Measurements from ENCODE around the gene CEP83. TPM values are rescaled to one million over a fixed set of nuclear protein-coding genes. Genes with fewer than 3 reads are reported as not detected.

Gene CEP83
- total and polyA plus RNA-seq, 2 experiments from 2014 or later, result 29.8 to 33.7 TPM

DNA sequence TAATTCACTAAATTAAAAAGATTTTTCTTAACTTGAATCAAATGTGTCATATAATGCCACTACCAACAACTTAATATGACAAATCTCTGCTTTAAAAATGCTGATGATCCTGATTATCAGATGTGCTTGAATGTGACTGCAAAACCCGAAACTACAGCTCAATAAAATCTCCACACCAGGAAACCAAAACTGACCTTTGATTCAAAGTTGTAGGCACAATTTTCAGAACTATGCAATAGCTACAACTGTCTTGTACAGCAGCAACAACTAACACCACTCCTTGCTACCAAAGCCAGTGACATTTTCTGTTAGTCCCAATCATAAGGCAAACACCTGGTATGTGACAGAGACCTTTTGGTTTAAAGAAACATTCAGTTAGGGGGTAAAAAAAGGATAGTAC is 147.3 kb downstream of the CEP83 start:
- H3K4me1 ChIP-seq (ENCODE audit: insufficient read depth), result no peaks in the 10 kb centered on the region
- H3K79me2 ChIP-seq (replicated peaks; ENCODE audit: insufficient read depth), result no peaks in the 10 kb centered on the region
- H3K9me2 ChIP-seq (ENCODE audit: insufficient read depth), result no peaks in the 10 kb centered on the region
- H3K27me3 ChIP-seq (ENCODE audit: insufficient read depth), result no peaks in the 10 kb centered on the region
- no peaks in the 10 kb centered on the region for H4K20me1 ChIP-seq (replicated peaks; ENCODE audit: insufficient read depth)
- H2AFZ ChIP-seq, result no peak overlapping the region
- H3K36me3 ChIP-seq (ENCODE audit: insufficient read depth), result 0 out of 2 replicates have a peak, but pooled peaks cover 3% of the 10 kb centered on the region
- H3K27me3 Mint-ChIP-seq (ENCODE audit: insufficient read depth, low read depth, poor library complexity), result no peaks in the 10 kb centered on the region
- H3K4me3 ChIP-seq, result no peak overlapping the region
- peaks cover 9% of the 10 kb centered on the region for H3K9me3 Mint-ChIP-seq
- no peak for TF ChIP-seq ZNF114 (CRISPR knock-in tag; IDR thresholded peaks at IDR 0.05)
- TF ChIP-seq ZNF331 (CRISPR knock-in tag; IDR thresholded peaks at IDR 0.05; ENCODE audit: low read depth), result no peak
- TF ChIP-seq, protein P1, sequence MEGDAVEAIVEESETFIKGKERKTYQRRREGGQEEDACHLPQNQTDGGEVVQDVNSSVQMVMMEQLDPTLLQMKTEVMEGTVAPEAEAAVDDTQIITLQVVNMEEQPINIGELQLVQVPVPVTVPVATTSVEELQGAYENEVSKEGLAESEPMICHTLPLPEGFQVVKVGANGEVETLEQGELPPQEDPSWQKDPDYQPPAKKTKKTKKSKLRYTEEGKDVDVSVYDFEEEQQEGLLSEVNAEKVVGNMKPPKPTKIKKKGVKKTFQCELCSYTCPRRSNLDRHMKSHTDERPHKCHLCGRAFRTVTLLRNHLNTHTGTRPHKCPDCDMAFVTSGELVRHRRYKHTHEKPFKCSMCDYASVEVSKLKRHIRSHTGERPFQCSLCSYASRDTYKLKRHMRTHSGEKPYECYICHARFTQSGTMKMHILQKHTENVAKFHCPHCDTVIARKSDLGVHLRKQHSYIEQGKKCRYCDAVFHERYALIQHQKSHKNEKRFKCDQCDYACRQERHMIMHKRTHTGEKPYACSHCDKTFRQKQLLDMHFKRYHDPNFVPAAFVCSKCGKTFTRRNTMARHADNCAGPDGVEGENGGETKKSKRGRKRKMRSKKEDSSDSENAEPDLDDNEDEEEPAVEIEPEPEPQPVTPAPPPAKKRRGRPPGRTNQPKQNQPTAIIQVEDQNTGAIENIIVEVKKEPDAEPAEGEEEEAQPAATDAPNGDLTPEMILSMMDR (conservative IDR thresholded peaks at IDR 0.05; ENCODE audit: low read depth in 2 of 2), result no peak
- no peak for TF ChIP-seq CREB1 (CRISPR knock-in tag; IDR thresholded peaks at IDR 0.05; ENCODE audit: low read depth)
- TF ChIP-seq EZH2phosphoT487 (IDR thresholded peaks at IDR 0.05; ENCODE audit: unreplicated experiment), result no peak
- no peak for TF ChIP-seq STAT1 (IDR thresholded peaks at IDR 0.05; ENCODE audit: unreplicated experiment)
- TF ChIP-seq JUNB (IDR thresholded peaks at IDR 0.05; ENCODE audit: unreplicated experiment), result no peak
- TF ChIP-seq POLR2AphosphoS5 (IDR thresholded peaks at IDR 0.05; ENCODE audit: low read depth), result no peak
- TF ChIP-seq, protein P2, sequence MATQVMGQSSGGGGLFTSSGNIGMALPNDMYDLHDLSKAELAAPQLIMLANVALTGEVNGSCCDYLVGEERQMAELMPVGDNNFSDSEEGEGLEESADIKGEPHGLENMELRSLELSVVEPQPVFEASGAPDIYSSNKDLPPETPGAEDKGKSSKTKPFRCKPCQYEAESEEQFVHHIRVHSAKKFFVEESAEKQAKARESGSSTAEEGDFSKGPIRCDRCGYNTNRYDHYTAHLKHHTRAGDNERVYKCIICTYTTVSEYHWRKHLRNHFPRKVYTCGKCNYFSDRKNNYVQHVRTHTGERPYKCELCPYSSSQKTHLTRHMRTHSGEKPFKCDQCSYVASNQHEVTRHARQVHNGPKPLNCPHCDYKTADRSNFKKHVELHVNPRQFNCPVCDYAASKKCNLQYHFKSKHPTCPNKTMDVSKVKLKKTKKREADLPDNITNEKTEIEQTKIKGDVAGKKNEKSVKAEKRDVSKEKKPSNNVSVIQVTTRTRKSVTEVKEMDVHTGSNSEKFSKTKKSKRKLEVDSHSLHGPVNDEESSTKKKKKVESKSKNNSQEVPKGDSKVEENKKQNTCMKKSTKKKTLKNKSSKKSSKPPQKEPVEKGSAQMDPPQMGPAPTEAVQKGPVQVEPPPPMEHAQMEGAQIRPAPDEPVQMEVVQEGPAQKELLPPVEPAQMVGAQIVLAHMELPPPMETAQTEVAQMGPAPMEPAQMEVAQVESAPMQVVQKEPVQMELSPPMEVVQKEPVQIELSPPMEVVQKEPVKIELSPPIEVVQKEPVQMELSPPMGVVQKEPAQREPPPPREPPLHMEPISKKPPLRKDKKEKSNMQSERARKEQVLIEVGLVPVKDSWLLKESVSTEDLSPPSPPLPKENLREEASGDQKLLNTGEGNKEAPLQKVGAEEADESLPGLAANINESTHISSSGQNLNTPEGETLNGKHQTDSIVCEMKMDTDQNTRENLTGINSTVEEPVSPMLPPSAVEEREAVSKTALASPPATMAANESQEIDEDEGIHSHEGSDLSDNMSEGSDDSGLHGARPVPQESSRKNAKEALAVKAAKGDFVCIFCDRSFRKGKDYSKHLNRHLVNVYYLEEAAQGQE (IDR thresholded peaks at IDR 0.05; ENCODE audit: unreplicated experiment), result no peak
- TF ChIP-seq, protein P3, sequence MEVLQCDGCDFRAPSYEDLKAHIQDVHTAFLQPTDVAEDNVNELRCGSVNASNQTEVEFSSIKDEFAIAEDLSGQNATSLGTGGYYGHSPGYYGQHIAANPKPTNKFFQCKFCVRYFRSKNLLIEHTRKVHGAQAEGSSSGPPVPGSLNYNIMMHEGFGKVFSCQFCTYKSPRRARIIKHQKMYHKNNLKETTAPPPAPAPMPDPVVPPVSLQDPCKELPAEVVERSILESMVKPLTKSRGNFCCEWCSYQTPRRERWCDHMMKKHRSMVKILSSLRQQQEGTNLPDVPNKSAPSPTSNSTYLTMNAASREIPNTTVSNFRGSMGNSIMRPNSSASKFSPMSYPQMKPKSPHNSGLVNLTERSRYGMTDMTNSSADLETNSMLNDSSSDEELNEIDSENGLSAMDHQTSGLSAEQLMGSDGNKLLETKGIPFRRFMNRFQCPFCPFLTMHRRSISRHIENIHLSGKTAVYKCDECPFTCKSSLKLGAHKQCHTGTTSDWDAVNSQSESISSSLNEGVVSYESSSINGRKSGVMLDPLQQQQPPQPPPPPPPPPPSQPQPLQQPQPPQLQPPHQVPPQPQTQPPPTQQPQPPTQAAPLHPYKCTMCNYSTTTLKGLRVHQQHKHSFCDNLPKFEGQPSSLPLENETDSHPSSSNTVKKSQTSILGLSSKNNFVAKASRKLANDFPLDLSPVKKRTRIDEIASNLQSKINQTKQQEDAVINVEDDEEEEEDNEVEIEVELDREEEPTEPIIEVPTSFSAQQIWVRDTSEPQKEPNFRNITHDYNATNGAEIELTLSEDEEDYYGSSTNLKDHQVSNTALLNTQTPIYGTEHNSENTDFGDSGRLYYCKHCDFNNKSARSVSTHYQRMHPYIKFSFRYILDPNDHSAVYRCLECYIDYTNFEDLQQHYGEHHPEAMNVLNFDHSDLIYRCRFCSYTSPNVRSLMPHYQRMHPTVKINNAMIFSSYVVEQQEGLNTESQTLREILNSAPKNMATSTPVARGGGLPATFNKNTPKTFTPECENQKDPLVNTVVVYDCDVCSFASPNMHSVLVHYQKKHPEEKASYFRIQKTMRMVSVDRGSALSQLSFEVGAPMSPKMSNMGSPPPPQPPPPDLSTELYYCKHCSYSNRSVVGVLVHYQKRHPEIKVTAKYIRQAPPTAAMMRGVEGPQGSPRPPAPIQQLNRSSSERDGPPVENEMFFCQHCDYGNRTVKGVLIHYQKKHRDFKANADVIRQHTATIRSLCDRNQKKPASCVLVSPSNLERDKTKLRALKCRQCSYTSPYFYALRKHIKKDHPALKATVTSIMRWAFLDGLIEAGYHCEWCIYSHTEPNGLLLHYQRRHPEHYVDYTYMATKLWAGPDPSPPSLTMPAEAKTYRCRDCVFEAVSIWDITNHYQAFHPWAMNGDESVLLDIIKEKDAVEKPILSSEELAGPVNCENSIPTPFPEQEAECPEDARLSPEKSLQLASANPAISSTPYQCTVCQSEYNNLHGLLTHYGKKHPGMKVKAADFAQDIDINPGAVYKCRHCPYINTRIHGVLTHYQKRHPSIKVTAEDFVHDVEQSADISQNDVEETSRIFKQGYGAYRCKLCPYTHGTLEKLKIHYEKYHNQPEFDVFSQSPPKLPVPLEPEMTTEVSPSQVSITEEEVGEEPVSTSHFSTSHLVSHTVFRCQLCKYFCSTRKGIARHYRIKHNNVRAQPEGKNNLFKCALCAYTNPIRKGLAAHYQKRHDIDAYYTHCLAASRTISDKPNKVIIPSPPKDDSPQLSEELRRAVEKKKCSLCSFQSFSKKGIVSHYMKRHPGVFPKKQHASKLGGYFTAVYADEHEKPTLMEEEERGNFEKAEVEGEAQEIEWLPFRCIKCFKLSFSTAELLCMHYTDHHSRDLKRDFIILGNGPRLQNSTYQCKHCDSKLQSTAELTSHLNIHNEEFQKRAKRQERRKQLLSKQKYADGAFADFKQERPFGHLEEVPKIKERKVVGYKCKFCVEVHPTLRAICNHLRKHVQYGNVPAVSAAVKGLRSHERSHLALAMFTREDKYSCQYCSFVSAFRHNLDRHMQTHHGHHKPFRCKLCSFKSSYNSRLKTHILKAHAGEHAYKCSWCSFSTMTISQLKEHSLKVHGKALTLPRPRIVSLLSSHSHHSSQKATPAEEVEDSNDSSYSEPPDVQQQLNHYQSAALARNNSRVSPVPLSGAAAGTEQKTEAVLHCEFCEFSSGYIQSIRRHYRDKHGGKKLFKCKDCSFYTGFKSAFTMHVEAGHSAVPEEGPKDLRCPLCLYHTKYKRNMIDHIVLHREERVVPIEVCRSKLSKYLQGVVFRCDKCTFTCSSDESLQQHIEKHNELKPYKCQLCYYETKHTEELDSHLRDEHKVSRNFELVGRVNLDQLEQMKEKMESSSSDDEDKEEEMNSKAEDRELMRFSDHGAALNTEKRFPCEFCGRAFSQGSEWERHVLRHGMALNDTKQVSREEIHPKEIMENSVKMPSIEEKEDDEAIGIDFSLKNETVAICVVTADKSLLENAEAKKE (CRISPR knock-in tag; IDR thresholded peaks at IDR 0.05), result no peak
- H3K27ac Mint-ChIP-seq, result no peak overlapping the region
- no peak overlapping the region for H3K4me2 ChIP-seq
- H3F3A ChIP-seq (replicated peaks; ENCODE audit: low read depth), result no peaks in the 10 kb centered on the region
- peaks cover 19% of the 10 kb centered on the region; the same call in 2 of the 3 replicates for H3K36me3 Mint-ChIP-seq (ENCODE audit: low read depth)
- no peak overlapping the region for H3K27ac ChIP-seq (ENCODE audit: low read depth)
- ATAC-seq (no peak), DNase-seq (ENCODE audit: low spot score) (no peak)
- no peak overlapping the region for H3K4me3 Mint-ChIP-seq
- no peaks in the 10 kb centered on the region for H3K4me1 Mint-ChIP-seq

Measured in GM23338 (cell line).